ENCODE results near the gene SCN3B.

Gene SCN3B

GRCh38 chr11:123594921-123595320 lies 59.5 kb downstream of the SCN3B start:
- no peak for DNase-seq

GRCh38 chr11:123594188-123594901 lies 60.1 kb downstream of the SCN3B start:
- DNase-seq, result no peak

GRCh38 chr11:123593570-123593969 lies 60.9 kb downstream of the SCN3B start:
- no peak for DNase-seq

GRCh38 chr11:123590296-123590912 lies 64.0 kb downstream of the SCN3B start:
- DNase-seq, result no peak

- no peak for DNase-seq
These were observed 65.6 kb downstream of the SCN3B start for GRCh38 chr11:123588864-123589262.

- DNase-seq, result peak; percentile 5
These were observed 66.1 kb downstream of the SCN3B start for GRCh38 chr11:123588117-123588863.

- DNase-seq, result no peak
These were observed 66.9 kb downstream of the SCN3B start for GRCh38 chr11:123587559-123587958.

GRCh38 chr11:123587044-123587443 lies 67.4 kb downstream of the SCN3B start:
- no peak for DNase-seq

GRCh38 chr11:123586568-123586967 lies 67.9 kb downstream of the SCN3B start:
- no peak for DNase-seq

GRCh38 chr11:123585706-123586105 lies 68.7 kb downstream of the SCN3B start:
- DNase-seq, result no peak

GRCh38 chr11:123585206-123585605 lies 69.2 kb downstream of the SCN3B start:
- DNase-seq, result no peak

GRCh38 chr11:123584737-123585136 lies 69.7 kb downstream of the SCN3B start:
- no peak for DNase-seq

GRCh38 chr11:123584186-123584585 lies 70.2 kb downstream of the SCN3B start:
- no peak for DNase-seq

GRCh38 chr11:123582992-123583504 lies 71.4 kb downstream of the SCN3B start:
- DNase-seq, result no peak

- no peak for DNase-seq
These were observed 72.6 kb downstream of the SCN3B start for GRCh38 chr11:123581651-123582399.

GRCh38 chr11:123580557-123581275 lies 73.7 kb downstream of the SCN3B start:
- peak; percentile 72 for DNase-seq

- no peak for DNase-seq
These were observed 74.3 kb downstream of the SCN3B start for GRCh38 chr11:123580137-123580536.

GRCh38 chr11:123579482-123579812 lies 75.0 kb downstream of the SCN3B start:
- DNase-seq, result no peak

All from hematopoietic multipotent progenitor cell treated with erythropoietin and hydrocortisone succinate and interleukin-3 and kit ligand, for 6 days (in vitro differentiated cells).